Activated CD4-positive, alpha-beta memory T cell treated with anti-CD3 and anti-CD28 coated beads, Interleukin-2, amount 10 ng/mL, durations not matched to agents 7 days and 5 days (primary cell): ENCODE measurements around the gene PEAR1. TPM values are rescaled to one million over a fixed set of nuclear protein-coding genes. Genes with fewer than 3 reads are reported as not detected.

ENCODE experiments used
- CTCF ChIA-PET: fragments of 350-600 bp; sonication (Branson Sonifier 250); formaldehyde crosslinking; loops from one replicate; lab custom pipeline; 2021; ENCODE audit warnings: antibody characterized with exemption, inconsistent platforms; lab: Charles Lee
- POLR2A ChIA-PET: fragments of 350-600 bp; sonication (Branson Sonifier 250); formaldehyde crosslinking; loops from one replicate; lab custom pipeline; 2021; ENCODE audit warnings: antibody characterized with exemption; lab: Charles Lee
- DNase-seq: peaks from one replicate; pipeline ENCODE4 v3.0.0-alpha.2; 2020
- H3K27ac Mint-ChIP-seq: one replicate; pipeline ENCODE4 v1.8.0; 2021; ENCODE audit warnings: mild to moderate bottlenecking, mixed read lengths
- H3K27me3 Mint-ChIP-seq: one replicate; pipeline ENCODE4 v1.8.0; 2021; ENCODE audit warnings: mixed read lengths
- H3K36me3 Mint-ChIP-seq: one replicate; pipeline ENCODE4 v1.8.0; 2021; ENCODE audit warnings: low read depth, mixed read lengths
- H3K4me1 Mint-ChIP-seq: one replicate; pipeline ENCODE4 v1.8.0; 2021; ENCODE audit warnings: mixed read lengths
- H3K4me3 Mint-ChIP-seq: one replicate; pipeline ENCODE4 v1.8.0; 2021; ENCODE audit warnings: mild to moderate bottlenecking, mixed read lengths
- H3K9me3 Mint-ChIP-seq: one replicate; pipeline ENCODE4 v1.8.0; 2021; ENCODE audit warnings: mixed read lengths
- total RNA-seq, 2 experiments: library from RNA; stranded (reverse); gene quantifications; one replicate each; pipeline ENCODE4 v1.2.3, GENCODE V29; 2021

The PEAR1 gene
- total RNA-seq, 2 experiments from 2014 or later = 0.05 TPM; not detected in 1

DNA sequence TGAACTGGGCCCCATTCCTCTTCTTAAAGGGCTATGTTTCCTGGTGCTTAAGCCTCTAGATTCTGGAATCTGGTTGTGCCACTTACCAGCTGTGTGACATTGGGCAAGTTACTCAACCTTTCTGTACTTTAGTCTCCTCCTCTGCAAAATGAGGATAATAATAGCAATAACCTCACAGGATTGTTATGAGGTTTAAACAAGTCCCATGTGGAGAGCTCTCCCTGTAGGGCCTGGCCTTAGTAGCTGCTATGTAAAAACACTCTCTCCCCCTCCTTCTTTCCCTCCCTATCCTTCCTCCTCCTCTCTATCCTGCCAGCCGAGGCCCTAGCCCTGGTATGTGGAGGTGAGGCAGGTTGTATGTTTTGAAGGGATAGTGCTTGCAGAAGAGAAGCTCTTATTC is 8.2 kb upstream of the PEAR1 start:
- Mint-ChIP-seq H3K4me3 (no peak overlapping the region), H3K27me3 (peaks cover 38% of the 10 kb centered on the region), H3K9me3 (no peaks in the 10 kb centered on the region), H3K27ac (no peak overlapping the region), H3K36me3 (no peaks in the 10 kb centered on the region), H3K4me1 (peaks cover 2% of the 10 kb centered on the region)
- no peak for DNase-seq
- CTCF ChIA-PET = interaction anchor here (1.7 kb wide), 1 partner anchor 159 kb away, joined by 5 read pairs; no protein-coding TSS in a partner anchor
- POLR2A ChIA-PET = no interaction called here

DNA sequence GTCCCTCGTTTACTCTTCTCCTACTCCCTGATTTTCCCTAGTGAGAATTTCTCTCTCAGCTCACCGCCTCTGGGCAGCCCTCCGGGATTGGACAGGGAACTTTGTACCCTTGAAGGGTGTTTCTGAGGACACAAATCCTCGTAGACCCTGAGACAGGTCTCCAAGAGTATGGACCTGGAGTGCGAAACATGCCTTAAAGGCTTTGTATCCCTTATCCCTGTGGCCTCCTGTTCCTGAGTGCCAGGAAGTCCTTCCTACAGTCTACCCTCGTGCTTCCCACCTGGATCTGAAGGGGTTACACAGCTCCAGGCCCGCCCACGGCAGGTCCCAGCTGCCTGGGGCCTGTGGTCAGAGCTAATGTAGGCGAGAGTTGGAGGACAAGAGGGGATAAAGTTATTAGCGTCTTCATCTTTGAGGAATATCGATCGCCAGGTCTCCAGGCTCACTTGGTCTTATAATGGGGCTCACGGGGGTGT is 7.6 kb upstream of the PEAR1 start:
- no peaks in the 10 kb centered on the region for H3K36me3 Mint-ChIP-seq
- CTCF ChIA-PET = interaction anchor here (1.7 to 8.1 kb wide), 2 partner anchors 89 to 160 kb away, joined by 5 to 112 read pairs; no protein-coding TSS in a partner anchor
- H3K4me1 Mint-ChIP-seq = peaks cover 2% of the 10 kb centered on the region
- H3K9me3 Mint-ChIP-seq = no peaks in the 10 kb centered on the region
- POLR2A ChIA-PET = no interaction called here
- H3K4me3 Mint-ChIP-seq = no peak overlapping the region
- DNase-seq = no peak
- peaks cover 39% of the 10 kb centered on the region for H3K27me3 Mint-ChIP-seq
- no peak overlapping the region for H3K27ac Mint-ChIP-seq

DNA sequence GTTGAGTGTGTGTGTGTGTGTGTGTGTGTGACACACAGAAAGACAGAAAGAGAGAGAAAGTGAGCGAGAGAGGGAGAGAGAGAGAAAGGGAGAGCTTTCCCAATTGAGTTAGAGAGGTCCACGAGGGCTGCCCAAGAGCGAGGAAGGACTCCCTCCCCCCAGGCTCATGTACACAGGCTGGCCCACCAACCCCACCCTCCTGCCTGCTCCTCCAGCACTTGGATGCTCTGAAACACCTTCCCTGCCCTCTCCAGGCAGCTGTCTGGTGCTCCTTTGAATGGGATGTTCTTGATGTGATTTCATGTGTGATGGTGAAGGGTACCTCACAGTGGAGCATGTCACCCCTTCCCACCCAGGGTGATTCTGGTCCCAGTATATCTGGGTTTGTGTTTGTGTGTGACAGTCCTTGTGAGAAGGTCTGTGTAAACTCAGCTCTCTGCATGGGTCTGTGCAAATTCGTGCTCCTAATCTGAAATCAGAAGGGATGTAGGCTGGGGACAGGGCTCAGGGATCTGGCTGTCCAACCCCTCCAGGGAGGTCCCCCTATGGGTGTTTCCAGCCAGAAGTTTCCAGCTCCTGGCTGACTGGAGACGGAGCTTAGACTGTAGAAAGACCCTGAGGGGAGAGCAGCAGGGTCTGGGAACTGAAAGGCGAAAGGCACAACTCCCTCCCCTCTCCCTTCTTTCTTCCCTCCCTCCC is 6.8 kb upstream of the PEAR1 start:
- Mint-ChIP-seq H3K27me3 (peaks cover 46% of the 10 kb centered on the region), H3K36me3 (no peaks in the 10 kb centered on the region), H3K4me1 (peaks cover 5% of the 10 kb centered on the region), H3K4me3 (no peak overlapping the region), H3K9me3 (no peaks in the 10 kb centered on the region), H3K27ac (no peak overlapping the region)
- no peak for DNase-seq
- CTCF ChIA-PET = interaction anchor here (0.9 to 8.1 kb wide), 3 partner anchors 27 to 161 kb away, joined by 3 to 112 read pairs (median 5); no protein-coding TSS in a partner anchor
- POLR2A ChIA-PET = no interaction called here

DNA sequence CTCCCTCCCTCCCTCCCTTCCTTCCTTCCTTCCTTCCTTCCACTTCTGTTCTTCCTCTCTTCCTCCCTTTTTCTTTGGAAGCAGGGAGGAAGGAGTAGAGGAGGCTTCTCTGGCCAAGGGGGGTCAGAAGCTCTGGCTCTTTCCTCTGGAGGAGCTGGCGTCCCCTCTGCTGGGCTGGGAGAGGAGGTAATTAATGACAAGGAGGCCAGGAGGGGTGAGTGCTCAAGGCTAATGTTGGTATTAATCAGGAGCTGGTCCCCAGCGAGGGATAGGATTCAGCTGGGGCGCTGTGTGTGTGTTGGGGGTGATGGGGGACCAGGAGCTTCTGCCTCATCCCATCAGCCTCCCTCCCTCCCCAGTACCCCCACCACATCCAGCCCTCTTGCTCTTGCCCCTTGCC is 6.2 kb upstream of the PEAR1 start:
- Mint-ChIP-seq H3K36me3 (no peaks in the 10 kb centered on the region), H3K27me3 (peaks cover 51% of the 10 kb centered on the region), H3K4me1 (peaks cover 11% of the 10 kb centered on the region), H3K9me3 (no peaks in the 10 kb centered on the region), H3K27ac (no peak overlapping the region), H3K4me3 (no peak overlapping the region)
- POLR2A ChIA-PET = no interaction called here
- DNase-seq = no peak
- CTCF ChIA-PET = interaction anchor here (0.9 to 8.1 kb wide), 2 partner anchors 27 to 90 kb away, joined by 3 to 112 read pairs; no protein-coding TSS in a partner anchor

DNA sequence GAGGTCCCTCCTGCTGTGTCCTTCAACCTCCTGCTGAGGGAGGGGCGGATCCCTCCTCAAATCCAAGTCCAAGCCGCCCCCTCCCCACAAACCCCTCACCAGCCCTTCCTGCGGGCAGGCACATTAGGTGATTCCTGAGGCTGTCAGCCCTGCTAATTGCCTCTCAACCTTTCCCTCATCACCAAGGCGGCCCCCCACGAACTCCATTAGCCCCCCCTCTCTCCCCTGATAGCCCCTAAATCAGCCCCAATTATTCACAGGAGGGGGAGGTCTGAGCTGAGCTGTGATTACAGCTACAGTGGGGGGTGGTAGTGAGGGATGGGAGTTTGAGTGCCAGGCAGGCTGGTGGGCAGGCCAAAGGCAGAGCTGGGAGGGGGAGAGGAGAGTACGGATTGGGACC is 5.8 kb upstream of the PEAR1 start:
- H3K36me3 Mint-ChIP-seq = no peaks in the 10 kb centered on the region
- no peaks in the 10 kb centered on the region for H3K9me3 Mint-ChIP-seq
- CTCF ChIA-PET = interaction anchor here (5.1 to 8.1 kb wide), 2 partner anchors 49 to 91 kb away, joined by 67 to 112 read pairs; no protein-coding TSS in a partner anchor
- POLR2A ChIA-PET = no interaction called here
- DNase-seq = no peak
- peaks cover 13% of the 10 kb centered on the region for H3K4me1 Mint-ChIP-seq
- no peak overlapping the region for H3K4me3 Mint-ChIP-seq
- H3K27me3 Mint-ChIP-seq = peaks cover 52% of the 10 kb centered on the region
- H3K27ac Mint-ChIP-seq = no peak overlapping the region

DNA sequence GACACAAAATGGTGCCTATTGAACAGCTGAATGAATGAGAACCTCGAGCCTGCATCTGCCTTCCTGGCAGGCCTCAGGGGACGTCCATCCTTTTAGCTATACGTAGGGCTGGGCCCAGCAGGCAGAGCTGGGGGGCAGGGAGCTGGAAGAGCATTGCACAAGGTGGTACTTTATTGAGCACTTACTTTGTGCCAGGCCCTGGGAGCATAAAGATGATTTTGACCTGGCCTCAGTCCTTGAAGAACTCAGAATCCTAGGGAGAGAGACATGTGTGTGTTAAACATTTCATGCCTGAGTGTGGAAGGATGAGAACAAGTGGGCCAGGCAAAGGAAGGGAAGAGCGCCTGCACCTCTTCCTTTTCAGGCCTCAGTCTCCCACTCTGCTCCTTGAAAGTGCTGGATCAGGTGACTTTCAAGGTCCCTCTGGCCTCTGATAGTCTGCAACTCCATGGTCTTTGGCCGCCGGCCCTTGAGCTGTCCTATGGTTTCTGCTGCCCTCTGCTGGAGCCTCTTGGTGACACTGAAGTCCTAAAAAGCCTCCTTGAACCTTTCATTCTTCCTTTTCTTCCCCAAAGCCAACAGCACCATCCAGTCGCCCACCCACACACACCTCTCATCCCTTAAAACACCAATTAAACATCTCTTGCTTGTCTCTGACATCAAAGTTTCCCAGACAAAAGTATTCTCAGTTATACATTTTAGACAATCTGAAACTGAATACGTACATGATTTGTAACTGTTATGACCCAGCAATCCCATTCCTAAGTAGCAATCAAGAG is 3.5 kb upstream of the PEAR1 start:
- DNase-seq = peak; percentile 69
- Mint-ChIP-seq H3K4me1 (peaks cover 22% of the 10 kb centered on the region), H3K36me3 (no peaks in the 10 kb centered on the region), H3K27me3 (peaks cover 58% of the 10 kb centered on the region), H3K4me3 (no peak overlapping the region), H3K9me3 (no peaks in the 10 kb centered on the region), H3K27ac (no peak overlapping the region)
- ChIA-PET CTCF (interaction anchor here (0.6 to 8.1 kb wide), 34 partner anchors 9 to 226 kb away, joined by 3 to 112 read pairs (median 4); partner anchors contain the start of genes INSRR, ISG20L2, METTL25B and NTRK1), POLR2A (interaction anchor here (1.5 kb wide), 2 partner anchors 27 to 89 kb away, joined by 3 to 7 read pairs; no protein-coding TSS in a partner anchor)

DNA sequence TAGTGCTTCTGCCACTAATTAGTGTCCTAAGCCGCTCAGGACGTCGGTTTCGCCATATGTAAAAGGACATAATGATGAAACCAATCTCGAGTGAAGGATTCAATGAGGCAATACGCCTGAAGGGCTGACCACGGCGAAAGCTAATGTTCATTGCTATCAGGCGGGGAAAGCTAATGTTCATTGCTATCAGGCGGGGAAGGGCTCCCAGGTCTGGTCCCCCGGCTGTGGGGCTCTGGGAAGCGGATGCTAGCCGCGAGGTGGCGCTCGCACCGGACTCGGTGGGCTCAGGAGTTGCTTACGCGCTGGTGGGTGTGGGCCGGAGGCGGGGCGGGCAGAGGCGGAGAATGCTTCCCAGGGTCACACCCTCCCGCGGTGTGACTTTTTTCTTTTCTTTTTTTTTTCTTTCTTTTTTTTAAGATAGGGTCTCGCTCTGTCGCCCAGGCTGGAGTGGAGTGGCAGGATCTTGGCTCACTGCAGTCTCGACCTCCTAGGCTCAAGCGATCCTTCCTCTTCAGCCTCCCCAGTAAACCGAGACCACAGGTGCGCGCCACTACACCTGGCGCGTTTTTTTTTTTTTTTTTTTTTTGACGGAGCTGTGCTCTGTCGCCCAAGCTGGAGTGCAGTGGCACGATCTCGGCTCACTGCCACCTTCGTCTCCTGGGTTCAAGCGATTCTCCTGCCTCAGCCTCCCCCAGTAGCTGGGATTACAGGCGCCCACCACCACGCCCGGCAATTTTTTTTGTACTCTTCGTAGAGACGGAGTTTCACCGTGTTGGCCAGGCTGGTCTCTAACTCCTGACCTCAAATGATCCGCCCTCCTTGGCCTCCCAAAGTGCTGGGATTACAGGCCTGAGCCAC is 1.1 kb upstream of the PEAR1 start:
- H3K9me3 Mint-ChIP-seq = no peaks in the 10 kb centered on the region
- ChIA-PET POLR2A (interaction anchor here (0.6 to 0.7 kb wide), 2 partner anchors 31 to 164 kb away, joined by 3 read pairs; partner anchors contain the start of gene ISG20L2), CTCF (interaction anchor here (0.6 to 8.1 kb wide), 28 partner anchors 9 to 264 kb away, joined by 3 to 112 read pairs (median 5); partner anchors contain the start of genes CRABP2, INSRR, ISG20L2 and METTL25B)
- H3K27ac Mint-ChIP-seq = no peak overlapping the region
- H3K4me3 Mint-ChIP-seq = peak overlapping the region; percentile 49
- peaks cover 22% of the 10 kb centered on the region for H3K4me1 Mint-ChIP-seq
- H3K27me3 Mint-ChIP-seq = peaks cover 56% of the 10 kb centered on the region
- DNase-seq = peak; percentile 87
- no peaks in the 10 kb centered on the region for H3K36me3 Mint-ChIP-seq

DNA sequence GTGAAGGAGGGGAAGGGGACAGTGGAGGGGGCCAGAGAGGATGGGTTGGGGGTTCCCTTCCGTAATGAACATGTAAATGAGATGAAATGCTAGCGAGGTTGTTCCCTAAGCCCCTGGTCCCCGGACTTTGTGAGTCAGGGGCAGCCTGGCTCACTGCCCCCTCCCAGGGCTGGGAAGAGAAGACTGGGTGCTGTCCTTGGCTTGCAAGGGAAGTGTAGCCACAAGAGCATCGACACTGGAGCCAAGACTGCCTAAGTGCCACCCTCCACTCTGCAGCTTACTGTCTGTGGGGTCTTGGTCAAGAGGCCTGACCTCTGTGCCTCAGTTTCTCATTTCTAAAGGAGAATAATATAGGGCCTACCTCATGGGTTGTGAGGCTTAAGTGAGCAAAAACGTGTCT is 483 bp downstream of the PEAR1 start:
- H3K9me3 Mint-ChIP-seq = no peaks in the 10 kb centered on the region
- H3K27ac Mint-ChIP-seq = no peak overlapping the region
- H3K36me3 Mint-ChIP-seq = no peaks in the 10 kb centered on the region
- H3K4me1 Mint-ChIP-seq = peaks cover 35% of the 10 kb centered on the region
- H3K4me3 Mint-ChIP-seq = no peak overlapping the region
- H3K27me3 Mint-ChIP-seq = peaks cover 64% of the 10 kb centered on the region
- no peak for DNase-seq
- CTCF ChIA-PET = interaction anchor here (1.8 kb wide), 1 partner anchor 168 kb away, joined by 4 read pairs; no protein-coding TSS in a partner anchor
- POLR2A ChIA-PET = no interaction called here

DNA sequence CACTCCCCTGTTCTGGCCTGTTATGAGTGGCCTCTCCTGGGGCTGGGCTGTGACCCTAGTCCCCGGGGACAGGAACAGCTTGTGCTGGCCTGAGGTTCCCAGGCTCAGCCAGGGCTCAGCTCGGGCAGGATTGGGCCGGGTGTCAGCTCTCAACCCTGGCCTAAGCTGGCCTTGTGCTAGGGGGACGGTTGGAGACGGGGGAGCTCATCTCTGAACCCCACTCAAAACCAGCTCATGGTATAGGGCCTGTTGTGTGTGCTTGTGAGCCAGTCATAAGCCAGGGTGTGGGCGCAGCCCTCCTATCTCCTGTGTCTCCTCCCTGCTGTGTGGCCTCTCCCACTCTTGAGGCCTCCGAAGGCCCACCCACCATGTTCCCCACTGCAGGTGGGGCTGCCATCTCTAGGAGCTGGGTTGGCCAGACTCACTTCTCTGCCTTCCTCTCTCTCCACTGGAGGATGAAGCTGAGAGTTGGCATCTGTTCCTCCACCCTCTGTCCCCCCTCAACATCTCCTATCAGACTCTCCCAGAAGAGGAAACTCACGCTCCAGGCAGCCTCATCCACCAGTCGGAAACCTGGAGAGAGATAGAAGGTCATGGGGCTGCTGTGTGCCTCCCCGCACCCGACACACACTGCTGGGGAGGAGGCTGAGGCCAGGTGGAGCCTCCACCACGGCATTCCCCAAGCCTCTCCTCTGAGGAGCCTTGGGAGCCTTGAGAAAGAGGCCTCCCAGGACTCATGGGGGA is 1.4 kb downstream of the PEAR1 start:
- no peaks in the 10 kb centered on the region for H3K36me3 Mint-ChIP-seq
- CTCF ChIA-PET = interaction anchor here (0.8 to 1.8 kb wide), 3 partner anchors 16 to 169 kb away, joined by 3 to 4 read pairs (median 4); no protein-coding TSS in a partner anchor
- H3K27ac Mint-ChIP-seq = no peak overlapping the region
- H3K4me3 Mint-ChIP-seq = no peak overlapping the region
- H3K27me3 Mint-ChIP-seq = peaks cover 62% of the 10 kb centered on the region
- H3K9me3 Mint-ChIP-seq = no peaks in the 10 kb centered on the region
- peaks cover 35% of the 10 kb centered on the region for H3K4me1 Mint-ChIP-seq
- POLR2A ChIA-PET = interaction anchor here (0.9 kb wide), 1 partner anchor 59 kb away, joined by 5 read pairs; no protein-coding TSS in a partner anchor
- no peak for DNase-seq

DNA sequence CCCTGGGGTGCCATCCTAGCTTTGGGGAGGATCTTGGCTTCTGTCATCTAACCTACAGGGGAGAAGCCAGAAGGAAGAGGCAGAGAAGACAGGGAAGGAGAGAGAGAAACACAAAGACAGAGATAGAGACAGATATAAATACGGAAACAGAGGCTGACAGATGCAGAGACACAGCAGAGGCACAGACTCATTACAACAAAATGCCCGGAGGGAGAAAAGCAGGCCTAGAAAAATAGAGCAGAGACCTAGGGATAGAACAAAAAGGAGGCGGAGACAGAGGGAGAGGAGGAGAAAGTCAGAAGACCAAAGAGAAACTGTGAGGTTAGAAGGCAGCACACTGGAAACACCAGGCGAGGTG is 1.9 kb downstream of the PEAR1 start:
- Mint-ChIP-seq H3K27ac (no peak overlapping the region), H3K4me1 (peaks cover 33% of the 10 kb centered on the region), H3K36me3 (no peaks in the 10 kb centered on the region), H3K27me3 (peaks cover 57% of the 10 kb centered on the region), H3K4me3 (no peak overlapping the region), H3K9me3 (no peaks in the 10 kb centered on the region)
- DNase-seq = no peak
- CTCF ChIA-PET = interaction anchor here (1.8 kb wide), 1 partner anchor 169 kb away, joined by 4 read pairs; no protein-coding TSS in a partner anchor
- POLR2A ChIA-PET = interaction anchor here (0.9 kb wide), 1 partner anchor 59 kb away, joined by 5 read pairs; no protein-coding TSS in a partner anchor

DNA sequence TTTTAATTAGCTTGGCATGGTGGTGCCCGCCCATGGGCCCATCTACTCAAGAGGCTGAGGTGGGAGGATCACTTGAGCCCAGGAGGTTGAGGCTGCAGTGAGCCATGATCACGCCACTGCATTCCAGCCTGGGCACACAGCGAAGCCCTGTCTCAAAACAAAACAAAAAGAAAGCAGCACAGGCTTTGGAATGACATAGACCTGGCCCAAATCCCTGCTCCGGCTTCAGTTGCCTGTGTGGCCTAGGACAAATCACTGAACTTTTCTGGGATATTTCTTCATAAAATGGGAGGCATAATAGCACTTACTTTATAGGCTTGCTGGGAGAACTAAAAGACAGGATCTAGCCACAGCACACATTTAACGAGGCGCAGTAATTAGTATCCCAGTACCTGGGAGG is 2.4 kb downstream of the PEAR1 start:
- peaks cover 33% of the 10 kb centered on the region for H3K4me1 Mint-ChIP-seq
- ChIA-PET CTCF (no interaction called here), POLR2A (no interaction called here)
- H3K9me3 Mint-ChIP-seq = no peaks in the 10 kb centered on the region
- no peak for DNase-seq
- H3K36me3 Mint-ChIP-seq = no peaks in the 10 kb centered on the region
- no peak overlapping the region for H3K4me3 Mint-ChIP-seq
- H3K27me3 Mint-ChIP-seq = peaks cover 54% of the 10 kb centered on the region
- H3K27ac Mint-ChIP-seq = no peak overlapping the region
